Activated naive CD4-positive, alpha-beta T cell treated with anti-CD3 and anti-CD28 coated beads, Interleukin-2, amount 50 U/mL, for 72 hours (primary cell): Measurements from ENCODE around the gene RBFA. TPM values are rescaled to one million over a fixed set of nuclear protein-coding genes. Genes with fewer than 3 reads are reported as not detected.

Source experiments
- ATAC-seq, 2 donors: fragments of 150-1000 bp; cut with Tn5 transposase; 2 replicates each; pipeline ENCODE4 v1.10.0; 2021; ENCODE audit warnings: mild to moderate bottlenecking in 2 of 2, moderate library complexity in 2 of 2
- DNase-seq, 2 donors: peaks; one replicate each; pipeline ENCODE4 v3.0.0; 2021 to 2022; ENCODE audit warnings: low spot score in 2 of 2
- H3K27ac Mint-ChIP-seq, 2 donors: one replicate each; pipeline ENCODE4 v1.8.0; 2022; ENCODE audit warnings: mild to moderate bottlenecking in 2 of 2, mixed read lengths in 2 of 2
- H3K36me3 Mint-ChIP-seq, 2 donors: one replicate each; pipeline ENCODE4 v1.8.0; 2022; ENCODE audit warnings: mixed read lengths in 2 of 2
- H3K9me3 Mint-ChIP-seq, 2 donors: one replicate each; pipeline ENCODE4 v1.8.0; 2022; ENCODE audit warnings: mixed read lengths in 2 of 2
- total RNA-seq, 2 donors: library from RNA; stranded (reverse); gene quantifications; one replicate each; pipeline ENCODE4 v1.2.3, GENCODE V29; 2022

RBFA gene
- total RNA-seq, 2 donors from 2014 or later, result 33.0 to 38.4 TPM

DNA sequence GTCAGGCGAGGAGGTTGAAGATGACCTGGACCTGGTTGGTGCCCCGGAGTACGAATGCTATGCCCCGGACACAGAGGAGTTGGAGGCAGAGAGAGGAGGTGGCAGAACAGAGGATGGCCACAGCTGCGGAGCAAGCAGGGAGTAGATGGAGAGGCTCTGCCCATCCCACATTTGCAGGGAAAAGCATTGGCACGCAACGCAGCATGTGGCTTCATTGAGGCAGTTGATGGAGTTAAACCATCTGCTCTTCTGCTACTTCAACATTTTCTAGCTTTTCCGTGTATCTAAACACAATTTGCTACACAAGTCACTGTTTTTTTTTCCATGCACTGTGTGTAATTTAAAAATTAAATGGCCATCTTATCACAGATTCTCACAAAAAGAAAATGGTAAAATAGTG is 11.8 kb downstream of the RBFA start:
- no peak for DNase-seq
- ATAC-seq, result no peak
- Mint-ChIP-seq H3K9me3 (peaks cover under 1% of the 10 kb centered on the region in 2 donors), H3K27ac (no peak overlapping the region), H3K36me3 (peaks cover 34 to 44% of the 10 kb centered on the region in 2 donors)

GRCh38 chr18:80046431-80046830 is 12.2 kb downstream of the RBFA start:
- no peak overlapping the region for H3K27ac Mint-ChIP-seq
- no peak for DNase-seq
- peaks cover 34 to 44% of the 10 kb centered on the region in 2 donors for H3K36me3 Mint-ChIP-seq
- H3K9me3 Mint-ChIP-seq, result peaks cover 4 to 5% of the 10 kb centered on the region in 2 donors
- ATAC-seq, result no peak

DNA sequence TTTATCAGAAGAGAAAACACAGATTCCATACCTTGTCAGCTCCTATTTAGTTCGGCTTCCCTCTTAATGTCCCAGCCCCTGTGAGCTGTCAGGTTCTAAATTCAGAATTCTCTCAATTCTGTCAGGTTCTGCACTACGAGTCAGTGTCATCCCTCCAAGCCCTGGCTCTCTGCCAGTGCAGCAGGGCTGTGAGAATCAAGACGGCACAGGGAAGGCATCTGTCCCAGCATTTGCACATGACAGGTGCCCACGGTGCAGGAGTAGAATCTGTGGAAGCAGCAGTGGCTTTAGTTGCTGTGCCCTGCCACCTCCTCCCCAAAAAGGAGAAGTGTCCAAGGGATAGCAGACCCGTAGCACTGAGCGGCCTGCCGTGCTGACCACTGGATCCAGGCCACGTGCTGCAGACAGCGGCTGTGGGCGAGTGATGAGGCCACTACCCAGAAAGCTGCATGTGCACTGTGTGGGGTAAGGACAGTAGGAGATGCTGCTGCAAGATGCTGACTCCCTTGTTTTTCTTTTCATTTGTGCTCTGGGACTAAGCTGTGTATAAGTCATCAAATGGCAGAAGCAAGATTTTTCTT is 12.8 kb downstream of the RBFA start:
- Mint-ChIP-seq H3K27ac (peak overlapping the region in 1 of 2 donors; percentile 9), H3K9me3 (peaks cover 10% of the 10 kb centered on the region in 2 donors), H3K36me3 (peaks cover 39 to 50% of the 10 kb centered on the region in 2 donors)
- DNase-seq (no peak), ATAC-seq (no peak)

DNA sequence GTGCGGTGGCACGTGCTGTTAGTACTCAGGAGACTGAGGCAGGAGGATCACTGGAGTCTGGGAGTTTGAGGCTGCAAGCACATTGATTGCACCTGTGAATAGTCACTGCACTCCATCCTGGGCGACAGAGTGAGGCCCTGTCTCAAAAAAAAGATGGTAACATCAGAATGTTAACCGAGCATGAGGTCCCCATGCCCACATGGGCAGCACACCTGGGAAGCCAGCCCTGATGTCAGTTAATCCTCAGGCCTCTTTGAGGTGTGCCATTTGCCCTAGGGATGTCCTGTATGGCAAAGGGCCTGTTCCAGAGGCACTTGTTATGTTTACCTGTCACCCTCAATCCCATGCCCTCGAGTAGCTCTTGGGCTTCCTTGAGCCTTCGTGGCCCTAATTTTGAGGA is 16.6 kb downstream of the RBFA start:
- peaks cover 42 to 69% of the 10 kb centered on the region in 2 donors for H3K36me3 Mint-ChIP-seq
- peaks cover 18 to 27% of the 10 kb centered on the region in 2 donors for H3K9me3 Mint-ChIP-seq
- ATAC-seq, result no peak
- no peak for DNase-seq
- H3K27ac Mint-ChIP-seq, result no peak overlapping the region

DNA sequence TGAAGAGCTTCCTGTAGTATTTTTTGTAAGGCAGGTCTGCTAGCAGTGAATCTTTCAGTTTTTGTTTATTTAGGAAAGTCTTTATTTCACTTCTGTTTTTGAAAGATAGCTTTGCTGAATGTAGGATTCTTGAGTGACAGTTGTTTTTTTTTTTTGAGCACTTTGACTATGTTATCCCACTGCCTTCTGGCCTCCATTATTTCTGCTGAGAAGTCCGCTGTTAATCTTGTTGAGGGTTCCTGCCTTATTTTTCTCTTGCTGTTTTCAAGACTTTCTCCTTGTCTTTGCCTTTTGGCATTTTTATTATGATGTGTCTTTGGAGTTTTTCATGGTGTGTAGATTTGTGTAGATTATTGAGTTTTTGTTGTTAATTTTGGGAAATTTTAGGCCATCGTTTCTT is 21.9 kb downstream of the RBFA start:
- Mint-ChIP-seq H3K27ac (no peak overlapping the region), H3K36me3 (peaks cover 45 to 57% of the 10 kb centered on the region in 2 donors), H3K9me3 (peaks cover 34 to 50% of the 10 kb centered on the region in 2 donors)
- no peak for ATAC-seq
- no peak for DNase-seq

DNA sequence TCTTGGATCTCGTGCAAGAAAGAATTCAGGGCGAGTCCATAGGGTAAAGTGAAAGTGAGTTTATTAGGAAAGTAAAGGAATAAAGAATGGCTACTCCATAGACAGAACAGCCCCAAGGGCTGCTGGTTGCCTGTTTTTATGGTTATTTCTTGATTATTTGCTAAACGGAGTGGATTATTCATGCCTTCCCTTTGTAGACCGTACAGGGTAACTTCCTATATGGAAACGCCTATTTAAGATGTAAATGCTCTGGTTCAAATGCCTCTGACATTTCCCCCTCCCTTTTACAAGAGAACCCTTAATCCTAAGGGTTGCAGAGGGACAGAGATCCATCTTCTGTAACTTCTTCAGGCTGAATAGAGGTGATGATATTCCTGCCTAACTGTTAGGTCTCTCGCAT is 25.7 kb downstream of the RBFA start:
- ATAC-seq (no peak), DNase-seq (no peak)
- Mint-ChIP-seq H3K9me3 (peaks cover 18 to 23% of the 10 kb centered on the region in 2 donors), H3K27ac (no peak overlapping the region), H3K36me3 (peaks cover 26 to 39% of the 10 kb centered on the region in 2 donors)

DNA sequence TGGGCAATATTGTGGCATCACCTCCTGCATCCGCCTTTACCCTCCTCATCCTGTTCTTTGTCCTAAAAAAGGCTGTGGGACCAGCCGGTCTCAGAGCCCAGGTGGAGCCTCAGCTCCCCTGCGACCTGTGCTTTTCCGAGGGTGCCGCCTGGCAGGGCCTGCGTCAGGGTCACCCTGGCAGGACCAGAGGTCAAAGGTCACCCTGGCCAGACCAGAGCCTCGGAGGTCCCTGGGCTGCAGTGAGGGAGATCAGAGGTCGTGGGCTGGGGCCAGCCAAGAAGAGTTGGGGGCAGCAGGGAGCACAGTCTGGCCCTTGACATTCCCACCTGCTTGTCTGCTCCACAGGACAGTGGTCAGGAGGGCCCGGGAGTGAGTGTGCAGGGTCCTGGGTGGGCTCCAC is 31.5 kb downstream of the RBFA start:
- Mint-ChIP-seq H3K36me3 (peaks cover 0 to 13% of the 10 kb centered on the region in 2 donors), H3K27ac (peak overlapping the region in 1 of 2 donors; percentile 14), H3K9me3 (no peaks in the 10 kb centered on the region)
- ATAC-seq (no peak), DNase-seq (no peak)

- Mint-ChIP-seq H3K36me3 (peaks cover 0 to 6% of the 10 kb centered on the region in 2 donors), H3K27ac (no peak overlapping the region), H3K9me3 (no peaks in the 10 kb centered on the region)
- ATAC-seq, result no peak
- no peak for DNase-seq
These were observed 33.1 kb downstream of the RBFA start for GRCh38 chr18:80067321-80067720.

GRCh38 chr18:80067897-80068296 is 33.7 kb downstream of the RBFA start:
- ATAC-seq (no peak), DNase-seq (no peak)
- Mint-ChIP-seq H3K27ac (no peak overlapping the region), H3K9me3 (no peaks in the 10 kb centered on the region), H3K36me3 (peaks cover 0 to 6% of the 10 kb centered on the region in 2 donors)

DNA sequence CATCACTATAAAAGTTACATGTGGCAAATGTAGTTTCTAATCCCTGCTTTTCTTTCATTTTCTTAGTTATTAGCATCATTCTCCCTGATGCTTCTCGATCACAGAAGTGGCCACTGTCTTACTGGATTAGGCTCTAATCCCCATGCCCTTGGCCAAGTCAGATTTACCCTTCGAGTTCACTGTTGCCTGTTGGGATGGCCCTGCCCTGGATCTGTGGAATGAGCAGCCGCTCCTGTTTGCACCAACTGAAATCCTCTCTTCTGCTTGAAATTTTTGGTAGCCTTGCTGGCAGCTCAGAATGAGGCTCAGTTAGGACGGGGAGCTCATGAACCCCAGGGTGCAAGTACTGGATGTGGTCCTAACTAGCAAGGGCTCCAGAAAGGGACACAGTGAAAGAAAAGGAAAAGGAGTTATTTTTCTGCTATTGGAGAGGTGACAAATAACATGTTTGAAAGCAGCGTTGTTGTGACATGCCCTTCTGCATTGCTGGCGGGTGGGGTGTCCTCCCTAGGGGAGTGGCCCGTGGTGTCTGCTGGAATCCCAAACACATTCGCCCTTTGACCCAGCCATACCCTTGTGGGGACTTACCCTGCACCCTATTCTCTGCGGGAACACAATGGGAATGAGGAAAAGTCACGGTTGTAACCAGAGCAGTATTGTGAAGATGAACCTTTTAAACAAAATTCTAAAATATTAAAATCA is 34.5 kb downstream of the RBFA start:
- ATAC-seq, result no peak
- no peaks in the 10 kb centered on the region for H3K9me3 Mint-ChIP-seq
- no peak for DNase-seq
- peaks cover 0 to 2% of the 10 kb centered on the region in 2 donors for H3K36me3 Mint-ChIP-seq
- H3K27ac Mint-ChIP-seq, result no peak overlapping the region

GRCh38 chr18:80070825-80071224 is 36.6 kb downstream of the RBFA start:
- Mint-ChIP-seq H3K27ac (no peak overlapping the region), H3K9me3 (no peaks in the 10 kb centered on the region)
- no peak for ATAC-seq

DNA sequence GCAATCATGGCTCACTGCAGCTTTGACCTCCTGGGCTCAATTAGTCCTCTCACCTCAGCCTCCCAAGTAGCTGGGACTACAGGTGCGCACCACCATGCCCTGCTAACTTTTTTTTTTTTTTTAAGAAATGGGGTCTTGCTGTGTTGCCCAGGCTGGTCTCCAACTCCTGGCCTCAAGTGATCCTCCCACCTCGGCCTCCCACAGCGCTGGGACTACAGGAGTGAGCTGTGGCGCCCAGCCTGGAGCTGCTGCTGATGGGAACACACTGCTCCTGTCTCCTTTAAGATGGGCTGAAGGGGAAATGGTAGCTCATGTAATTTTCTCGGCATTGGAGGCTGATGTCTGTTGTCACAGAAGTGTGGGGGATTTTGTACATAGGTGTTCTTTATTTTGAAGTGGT is 39.9 kb downstream of the RBFA start:
- H3K27ac Mint-ChIP-seq, result no peak overlapping the region
- DNase-seq (no peak), ATAC-seq (no peak)
- no peaks in the 10 kb centered on the region for H3K9me3 Mint-ChIP-seq
- H3K36me3 Mint-ChIP-seq, result no peaks in the 10 kb centered on the region

More at GRCh38 chr18:80070825-80071224, 36.6 kb downstream of the RBFA start:
- no peaks in the 10 kb centered on the region for H3K36me3 Mint-ChIP-seq
- no peak for DNase-seq

- Mint-ChIP-seq H3K36me3 (no peaks in the 10 kb centered on the region), H3K9me3 (no peaks in the 10 kb centered on the region), H3K27ac (no peak overlapping the region)
- DNase-seq, result no peak
- no peak for ATAC-seq
These were observed 40.5 kb downstream of the RBFA start for GRCh38 chr18:80074697-80075096.

DNA sequence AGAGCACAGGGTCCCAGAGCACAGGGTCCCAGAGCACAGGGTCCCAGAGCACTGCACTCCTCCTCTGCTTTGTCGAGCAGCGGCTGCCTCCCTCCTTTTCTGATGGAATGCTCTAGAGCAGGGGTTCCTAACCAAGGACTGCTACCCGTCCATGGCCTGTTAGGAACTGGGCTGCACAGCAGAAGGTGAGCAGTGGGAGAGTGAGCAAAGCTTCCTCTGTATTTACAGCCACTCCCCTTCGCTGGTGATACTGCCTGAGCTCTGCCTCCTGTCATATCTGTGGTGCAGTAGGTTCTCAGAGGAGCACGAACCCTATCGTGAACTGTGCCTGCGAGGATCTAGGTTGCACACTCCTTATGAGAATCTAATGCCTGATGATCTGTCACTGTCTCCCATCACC is 41.7 kb downstream of the RBFA start:
- H3K9me3 Mint-ChIP-seq, result no peaks in the 10 kb centered on the region
- ATAC-seq (no peak), DNase-seq (no peak)
- H3K36me3 Mint-ChIP-seq, result no peaks in the 10 kb centered on the region
- no peak overlapping the region for H3K27ac Mint-ChIP-seq

DNA sequence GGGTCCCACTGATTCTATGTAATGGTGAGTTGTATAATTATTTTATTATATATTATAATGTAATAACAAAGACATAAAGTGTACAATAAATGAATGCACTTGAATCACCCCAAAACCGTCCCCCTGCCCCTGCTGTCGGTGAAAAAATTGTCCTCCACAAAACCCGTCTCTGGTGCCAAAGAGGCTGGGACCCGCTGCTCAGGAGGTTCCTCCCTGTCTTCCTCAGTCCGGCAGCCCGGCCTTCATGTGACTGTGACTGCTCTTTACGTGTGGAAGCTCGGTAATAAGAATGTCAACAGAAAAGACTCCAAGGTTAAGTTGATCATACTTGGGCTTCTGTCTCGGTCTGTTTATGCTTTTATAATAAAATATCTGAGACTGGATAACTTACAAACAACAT is 42.1 kb downstream of the RBFA start:
- Mint-ChIP-seq H3K27ac (no peak overlapping the region), H3K9me3 (no peaks in the 10 kb centered on the region), H3K36me3 (no peaks in the 10 kb centered on the region)
- ATAC-seq, result no peak
- DNase-seq, result no peak

- Mint-ChIP-seq H3K27ac (no peak overlapping the region), H3K36me3 (no peaks in the 10 kb centered on the region), H3K9me3 (no peaks in the 10 kb centered on the region)
- DNase-seq, result no peak
- ATAC-seq, result no peak
These were observed 43.6 kb downstream of the RBFA start for GRCh38 chr18:80077873-80078272.
